ENCODE results near the gene KLHDC7B. TPM values are rescaled to one million over a fixed set of nuclear protein-coding genes. Genes with fewer than 3 reads are reported as not detected.
A peak's percentile ranks its signal among the peaks of the same experiment; 100 is the strongest.

Gene KLHDC7B
- total RNA-seq, 1 donor from 2014 or later = 6.0 TPM

- DNase-seq (ENCODE audit: low spot score) = no peak
These were observed 2.6 kb downstream of the KLHDC7B start for GRCh38 chr22:50548040-50548920.

DNA sequence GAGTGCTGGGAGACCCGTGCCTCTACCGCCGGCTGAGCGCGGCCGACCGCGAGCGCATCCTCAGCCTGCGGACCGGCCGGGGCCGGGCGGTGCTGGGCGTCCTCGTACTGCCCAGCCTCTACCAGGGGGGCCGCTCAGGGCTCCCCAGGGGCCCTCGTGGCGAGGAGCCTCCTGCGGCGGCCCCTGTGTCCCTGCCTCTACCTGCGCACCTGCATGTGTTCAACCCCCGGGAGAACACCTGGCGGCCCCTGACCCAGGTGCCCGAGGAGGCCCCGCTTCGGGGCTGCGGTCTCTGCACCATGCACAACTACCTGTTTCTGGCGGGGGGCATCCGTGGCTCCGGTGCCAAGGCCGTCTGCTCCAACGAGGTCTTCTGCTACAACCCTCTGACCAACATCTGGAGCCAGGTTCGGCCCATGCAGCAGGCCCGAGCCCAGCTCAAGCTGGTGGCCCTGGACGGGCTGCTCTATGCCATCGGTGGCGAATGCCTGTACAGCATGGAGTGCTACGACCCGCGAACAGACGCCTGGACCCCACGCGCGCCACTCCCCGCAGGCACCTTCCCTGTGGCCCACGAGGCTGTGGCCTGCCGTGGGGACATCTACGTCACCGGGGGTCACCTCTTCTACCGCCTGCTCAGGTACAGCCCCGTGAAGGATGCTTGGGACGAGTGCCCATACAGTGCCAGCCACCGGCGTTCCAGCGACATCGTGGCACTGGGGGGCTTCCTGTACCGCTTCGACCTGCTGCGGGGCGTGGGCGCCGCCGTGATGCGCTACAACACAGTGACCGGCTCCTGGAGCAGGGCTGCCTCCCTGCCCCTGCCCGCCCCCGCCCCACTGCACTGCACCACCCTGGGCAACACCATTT lies 3.5 kb downstream of the KLHDC7B start:
- no peak for DNase-seq (ENCODE audit: low spot score)

DNA sequence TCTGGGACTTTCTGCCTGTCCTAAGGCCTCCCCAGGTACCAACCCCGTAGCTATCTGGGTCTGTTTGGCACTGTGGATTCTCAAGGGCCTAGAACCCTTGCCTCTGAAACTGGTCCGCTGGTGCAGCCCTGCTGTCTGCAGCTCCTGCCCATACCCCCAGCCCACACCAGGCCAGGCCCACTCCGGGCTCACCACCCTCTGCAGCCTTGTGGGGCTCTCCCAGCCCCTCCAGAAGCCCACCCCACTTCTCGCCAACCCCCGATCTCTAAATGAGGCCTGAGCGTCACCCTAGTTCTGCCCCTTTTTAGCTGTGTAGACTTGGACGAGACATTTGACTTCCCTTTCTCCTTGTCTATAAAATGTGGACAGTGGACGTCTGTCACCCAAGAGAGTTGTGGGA lies 4.7 kb downstream of the KLHDC7B start:
- no peak for DNase-seq (ENCODE audit: low spot score)

DNA sequence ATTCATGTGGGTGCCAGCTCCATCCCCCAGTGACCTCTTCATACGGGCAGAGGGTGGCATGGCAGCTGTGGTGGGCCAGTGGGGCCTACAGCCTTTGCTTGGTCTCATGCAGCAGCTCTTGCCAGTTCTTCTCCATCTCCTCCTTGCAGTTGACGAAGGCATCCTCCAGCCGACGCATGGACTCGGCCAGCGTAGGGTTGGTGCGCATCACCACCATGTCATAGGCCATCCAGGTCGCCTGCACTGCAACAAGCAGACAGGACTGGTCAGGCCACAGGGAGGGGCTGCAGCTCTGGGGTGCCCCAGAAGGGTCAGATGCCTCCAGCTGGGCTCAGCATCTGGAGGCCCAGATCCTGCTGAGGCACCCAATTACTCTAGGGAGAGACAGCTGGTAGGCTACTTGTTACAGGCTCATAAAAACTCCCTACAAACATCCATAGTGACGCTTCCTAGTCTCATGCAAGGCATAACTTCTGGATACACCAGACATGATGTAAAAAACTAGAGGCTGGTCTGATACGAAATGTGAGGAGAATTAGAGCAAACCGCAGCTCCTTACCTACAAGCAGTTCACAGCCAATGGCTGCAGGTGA lies 5.6 kb downstream of the KLHDC7B start:
- no peak for DNase-seq (ENCODE audit: low spot score)

DNA sequence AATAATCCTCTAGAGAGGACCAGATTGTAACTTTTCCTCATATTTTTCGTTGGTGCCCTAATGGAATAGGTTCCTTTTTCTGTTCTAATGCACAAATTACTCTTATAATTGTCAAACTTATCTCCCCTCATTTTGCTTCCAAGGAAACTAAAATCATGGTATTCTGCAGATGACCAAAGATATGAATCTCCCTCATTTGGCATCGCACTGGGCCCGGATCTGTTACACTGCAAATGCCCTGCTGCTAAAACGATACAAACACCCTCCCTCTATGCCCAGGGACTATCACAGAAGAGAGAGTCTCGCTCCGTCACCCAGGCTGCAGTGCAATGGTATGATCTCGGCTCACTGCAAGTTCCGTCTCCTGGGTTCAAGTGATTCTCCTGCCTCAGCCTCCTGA lies 7.6 kb downstream of the KLHDC7B start:
- no peak for DNase-seq (ENCODE audit: low spot score)

DNA sequence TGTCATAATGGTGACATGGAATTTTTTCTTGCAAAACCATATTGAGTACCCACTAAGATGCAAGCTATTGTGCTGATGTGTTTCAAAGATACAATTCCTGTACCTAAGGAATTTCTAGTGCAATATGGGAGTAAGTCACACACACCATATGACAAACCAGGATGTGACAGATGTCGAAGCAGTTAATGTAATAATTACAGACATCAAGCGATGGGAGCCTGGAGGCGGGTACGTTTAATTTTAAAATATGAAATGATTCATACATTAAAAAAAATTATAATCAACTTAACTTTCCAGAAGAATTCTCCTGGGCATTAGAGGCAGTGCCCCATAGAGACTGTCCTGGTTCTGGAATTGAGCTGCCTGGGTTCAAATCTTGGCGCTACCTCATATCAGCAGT lies 11.0 kb downstream of the KLHDC7B start:
- no peak for DNase-seq (ENCODE audit: low spot score)

GRCh38 chr22:50560034-50560433 lies 14.3 kb downstream of the KLHDC7B start:
- no peak for DNase-seq (ENCODE audit: low spot score)

GRCh38 chr22:50561401-50562358 lies 16.0 kb downstream of the KLHDC7B start:
- DNase-seq (ENCODE audit: low spot score) = no peak

GRCh38 chr22:50562523-50563412 lies 17.1 kb downstream of the KLHDC7B start, which contains the start of gene SYCE3:
SYCE3 (minus strand) TSS chr22:50562919; CDS start chr22:50556405, 6,514 bp downstream.
- DNase-seq (ENCODE audit: low spot score) = peak; percentile 97

- no peak for DNase-seq (ENCODE audit: low spot score)
These were observed 17.9 kb downstream of the KLHDC7B start for GRCh38 chr22:50563413-50564160.

DNA sequence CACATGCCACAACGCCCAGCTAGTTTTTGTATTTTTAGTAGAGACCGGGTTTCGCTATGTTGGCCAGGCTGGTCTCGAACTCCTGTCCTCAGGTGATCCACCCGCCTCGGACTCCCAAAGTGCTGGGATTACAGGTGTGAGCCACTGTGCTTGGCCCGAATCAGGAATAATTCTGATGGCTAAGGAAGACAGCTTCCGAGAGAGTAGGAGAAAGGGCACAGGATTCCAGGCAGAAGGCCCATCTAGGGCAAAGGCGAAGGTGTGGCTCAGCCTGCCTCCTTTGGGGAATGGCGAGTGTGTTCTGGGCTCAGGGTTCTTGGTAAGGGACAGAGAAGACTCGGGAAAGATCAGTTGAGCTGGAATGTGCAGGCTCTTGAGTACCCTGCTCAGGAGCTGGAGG lies 18.6 kb downstream of the KLHDC7B start:
- no peak for DNase-seq (ENCODE audit: low spot score)

DNA sequence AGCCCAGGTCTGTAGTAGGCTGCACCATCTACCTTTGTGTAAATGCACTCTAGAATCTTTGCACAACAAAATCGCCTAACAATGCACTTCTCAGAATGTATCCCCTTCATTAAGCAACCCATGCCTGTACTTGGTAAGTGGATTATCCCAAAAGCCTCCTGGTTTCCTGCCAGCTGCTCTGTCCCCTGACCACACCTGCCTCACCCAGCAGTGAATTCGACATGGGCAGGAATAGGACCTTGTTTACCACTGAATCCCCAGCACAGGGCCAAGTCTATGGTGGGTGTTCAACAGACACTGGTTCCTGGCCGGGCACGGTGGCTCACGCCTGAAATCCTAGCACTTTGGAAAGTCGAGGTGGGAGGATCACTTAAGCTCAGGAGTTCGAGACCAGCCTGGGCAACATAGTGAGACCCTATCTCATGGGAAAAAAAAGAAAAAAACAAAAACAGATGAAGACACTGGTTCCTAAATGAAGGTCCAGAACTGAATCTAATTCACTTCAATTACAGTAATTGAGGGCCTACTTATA lies 22.1 kb downstream of the KLHDC7B start:
- DNase-seq (ENCODE audit: low spot score) = no peak

GRCh38 chr22:50568626-50569025 lies 22.9 kb downstream of the KLHDC7B start:
- peak; percentile 35 for DNase-seq (ENCODE audit: low spot score)

GRCh38 chr22:50569041-50569459 lies 23.4 kb downstream of the KLHDC7B start:
- DNase-seq (ENCODE audit: low spot score) = no peak

GRCh38 chr22:50569896-50570535 lies 24.3 kb downstream of the KLHDC7B start:
- DNase-seq (ENCODE audit: low spot score) = no peak

DNA sequence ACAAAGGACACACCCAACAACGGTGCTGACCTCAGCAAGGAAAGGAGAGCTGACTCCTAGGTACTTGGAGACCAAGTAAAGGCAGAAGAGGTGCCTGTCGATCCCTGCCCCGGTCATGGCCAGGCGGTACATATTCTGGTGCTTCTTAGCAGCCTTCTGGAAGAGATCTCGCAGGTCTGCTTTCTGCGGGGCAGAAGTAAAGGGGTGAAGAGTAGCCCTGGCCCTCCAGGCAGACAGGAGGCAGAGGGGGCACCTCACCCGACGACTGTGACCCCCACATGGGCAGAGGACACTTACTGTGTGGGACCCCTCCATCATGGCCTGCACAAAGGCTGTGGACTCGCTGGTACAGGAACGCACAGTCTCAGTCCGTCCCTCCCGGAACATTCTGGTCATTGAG lies 25.2 kb downstream of the KLHDC7B start:
- DNase-seq (ENCODE audit: low spot score) = no peak

DNA sequence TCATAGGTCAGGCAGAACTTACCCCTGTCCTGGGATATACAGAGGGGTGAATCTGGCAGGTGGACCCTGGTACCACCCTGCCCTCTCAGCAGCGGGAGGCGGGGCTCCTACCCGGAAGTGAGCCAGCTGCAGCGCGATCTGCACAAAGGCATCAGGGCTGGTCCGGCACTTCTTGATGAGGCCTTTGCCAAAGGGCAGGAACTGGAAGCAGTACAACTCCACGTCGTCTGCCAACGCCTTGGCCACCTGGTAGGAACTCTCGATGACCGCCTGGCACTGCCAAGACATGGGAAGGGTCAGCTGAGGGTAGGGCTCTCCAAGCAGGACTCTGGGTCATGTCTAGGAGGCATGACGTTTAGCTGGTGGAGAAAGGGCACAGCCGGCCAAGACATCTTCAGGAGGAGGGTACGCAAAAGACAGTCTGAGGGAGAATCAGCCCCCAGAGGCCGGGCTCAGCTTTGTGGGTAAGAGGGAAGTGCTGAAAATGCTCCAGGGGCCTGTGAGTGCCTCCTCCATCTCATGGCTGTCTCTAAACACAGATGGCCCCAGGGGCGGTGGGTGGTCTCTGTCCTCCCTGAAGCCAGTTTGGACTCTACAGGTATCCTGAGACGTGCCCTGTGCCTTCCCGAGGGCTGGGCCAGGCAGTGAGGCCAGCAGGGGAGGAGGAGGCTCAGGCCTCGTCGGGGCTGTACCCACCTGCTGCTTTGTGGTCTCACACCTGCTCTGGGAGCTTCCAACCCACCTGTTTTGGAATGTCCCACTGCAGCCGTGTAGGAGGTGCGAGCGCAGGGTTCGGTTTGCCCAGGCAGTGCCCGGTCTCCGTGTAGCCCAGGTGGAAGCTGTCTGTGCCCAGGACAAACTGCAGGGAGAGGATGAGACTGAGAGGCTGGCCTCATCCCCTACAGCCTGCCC lies 25.8 kb downstream of the KLHDC7B start:
- no peak for DNase-seq (ENCODE audit: low spot score)

All from umbilical cord (tissue), 2 donors.